Measurements from ENCODE around the gene ARHGAP36. TPM values are rescaled to one million over a fixed set of nuclear protein-coding genes. Genes with fewer than 3 reads are reported as not detected.

The ARHGAP36 gene
- total and polyA plus RNA-seq, 9 of the 15 experiments (the other 6 are each of a cell fraction or from before 2014, with no cell fraction given), result not detected

DNA sequence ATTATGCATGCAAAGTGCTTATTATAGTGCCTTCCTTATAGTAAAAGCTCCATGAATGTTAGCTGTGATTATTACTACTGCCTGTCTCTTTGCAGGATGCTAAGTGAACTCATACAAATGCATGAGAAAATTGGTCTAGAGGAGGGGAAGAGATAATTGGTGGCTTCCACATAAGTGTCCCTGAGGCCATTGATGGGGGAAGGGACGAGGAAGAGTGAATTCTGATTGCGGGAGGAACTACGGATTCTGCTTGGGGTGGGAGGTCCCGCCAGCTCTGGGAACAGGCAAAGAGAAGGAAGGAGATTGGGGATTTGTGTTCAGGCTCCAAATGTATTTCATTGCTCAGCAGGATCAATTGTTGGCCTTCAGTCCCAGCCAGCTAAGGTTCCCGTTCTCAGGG lies 11.6 kb upstream of the ARHGAP36 start:
- H3K9me1 ChIP-seq (ENCODE audit: control insufficient read depth, insufficient read depth, low read length), result no peaks in the 10 kb centered on the region
- WGBS (ENCODE audit: insufficient coverage, low coverage, missing lambda C conversion rate), result 0% methylated on average over 2 of the region's 5 CpGs
- ChIA-PET CTCF (ENCODE audit: low intra/inter-chr PET ratio) (no interaction called here), POLR2A (no interaction called here)
- DNase-seq (ENCODE audit: extremely low read depth in 1 of 4, low spot score in 3 of 4), result no peak
- no peak for FAIRE-seq
- no peak overlapping the region for H3K4me3 ChIP-seq
- H3K4me1 ChIP-seq (replicated peaks in 1 of 2; ENCODE audit: control insufficient read depth in 2 of 2, insufficient read depth in 2 of 2, low read length in 2 of 2), result no peaks in the 10 kb centered on the region
- no peak for ATAC-seq
- in situ Hi-C loops (cut with MboI), result no loop called here
- intact Hi-C loops (cut with micrococcal nuclease), result no loop called here
- H3K27me3 ChIP-seq (ENCODE audit: control insufficient read depth in 2 of 2, insufficient read depth in 2 of 2, low read length in 2 of 2), result peaks cover 9 to 32% of the 10 kb centered on the region in 2 experiments; a peak in 4 of 5 replicates
- H3K36me3 ChIP-seq (ENCODE audit: control insufficient read depth, insufficient read depth, low read length), result no peaks in the 10 kb centered on the region
- H3K9ac ChIP-seq (ENCODE audit: insufficient read depth in 1 of 2, low read depth in 2 of 2, low read length in 2 of 2), result no peak overlapping the region
- no peaks in the 10 kb centered on the region for H3K79me2 ChIP-seq (ENCODE audit: control insufficient read depth, insufficient read depth, low read length)
- no peaks in the 10 kb centered on the region for H4K20me1 ChIP-seq (replicated peaks; ENCODE audit: control insufficient read depth, insufficient read depth, low read length)
- no peak overlapping the region for H3K4me2 ChIP-seq (ENCODE audit: insufficient read depth, low read length)
- no peaks in the 10 kb centered on the region for H3K9me3 ChIP-seq (replicated peaks; ENCODE audit: control insufficient read depth, insufficient read depth, low read depth, low read length)
- no peak overlapping the region for H2AFZ ChIP-seq (ENCODE audit: low read depth, low read length)
- BruUV-seq (replicated peaks), result no TSS peak
- no peak overlapping the region for H3K27ac ChIP-seq (ENCODE audit: extremely low read depth, low read depth, low read length)
- TF ChIP-seq PHF21A (IDR thresholded peaks at IDR 0.05; ENCODE audit: borderline replicate concordance, low read depth) (no peak), CBX2 (IDR thresholded peaks at IDR 0.05; ENCODE audit: insufficient read depth, low read length, poor library complexity, severe bottlenecking) (no peak), HDAC1 (IDR thresholded peaks at IDR 0.05) (no peak), ZNF551 (CRISPR knock-in tag; IDR thresholded peaks at IDR 0.05) (no peak), KAT2B (IDR thresholded peaks at IDR 0.05; ENCODE audit: low read depth, low read length) (no peak), EZH2 (IDR thresholded peaks at IDR 0.05; ENCODE audit: borderline replicate concordance, low read depth, low read length) (no peak), HMG20A (CRISPR knock-in tag; conservative IDR thresholded peaks at IDR 0.05) (no peak), GATAD2B (IDR thresholded peaks at IDR 0.05; ENCODE audit: borderline replicate concordance) (no peak), NELFE (IDR thresholded peaks at IDR 0.05; ENCODE audit: insufficient read depth, insufficient read length) (no peak), ZNF699 (CRISPR knock-in tag; IDR thresholded peaks at IDR 0.05; ENCODE audit: insufficient replicate concordance) (no peak), ZC3H4 (CRISPR knock-in tag; IDR thresholded peaks at IDR 0.05; ENCODE audit: borderline replicate concordance) (no peak), ZNF124 (CRISPR knock-in tag; IDR thresholded peaks at IDR 0.05) (no peak), POLR3G (IDR thresholded peaks at IDR 0.05; ENCODE audit: extremely low read depth, insufficient read length, insufficient replicate concordance) (no peak), ZNF3 (CRISPR knock-in tag; IDR thresholded peaks at IDR 0.05) (no peak)
- TF ChIP-seq, protein P1, sequence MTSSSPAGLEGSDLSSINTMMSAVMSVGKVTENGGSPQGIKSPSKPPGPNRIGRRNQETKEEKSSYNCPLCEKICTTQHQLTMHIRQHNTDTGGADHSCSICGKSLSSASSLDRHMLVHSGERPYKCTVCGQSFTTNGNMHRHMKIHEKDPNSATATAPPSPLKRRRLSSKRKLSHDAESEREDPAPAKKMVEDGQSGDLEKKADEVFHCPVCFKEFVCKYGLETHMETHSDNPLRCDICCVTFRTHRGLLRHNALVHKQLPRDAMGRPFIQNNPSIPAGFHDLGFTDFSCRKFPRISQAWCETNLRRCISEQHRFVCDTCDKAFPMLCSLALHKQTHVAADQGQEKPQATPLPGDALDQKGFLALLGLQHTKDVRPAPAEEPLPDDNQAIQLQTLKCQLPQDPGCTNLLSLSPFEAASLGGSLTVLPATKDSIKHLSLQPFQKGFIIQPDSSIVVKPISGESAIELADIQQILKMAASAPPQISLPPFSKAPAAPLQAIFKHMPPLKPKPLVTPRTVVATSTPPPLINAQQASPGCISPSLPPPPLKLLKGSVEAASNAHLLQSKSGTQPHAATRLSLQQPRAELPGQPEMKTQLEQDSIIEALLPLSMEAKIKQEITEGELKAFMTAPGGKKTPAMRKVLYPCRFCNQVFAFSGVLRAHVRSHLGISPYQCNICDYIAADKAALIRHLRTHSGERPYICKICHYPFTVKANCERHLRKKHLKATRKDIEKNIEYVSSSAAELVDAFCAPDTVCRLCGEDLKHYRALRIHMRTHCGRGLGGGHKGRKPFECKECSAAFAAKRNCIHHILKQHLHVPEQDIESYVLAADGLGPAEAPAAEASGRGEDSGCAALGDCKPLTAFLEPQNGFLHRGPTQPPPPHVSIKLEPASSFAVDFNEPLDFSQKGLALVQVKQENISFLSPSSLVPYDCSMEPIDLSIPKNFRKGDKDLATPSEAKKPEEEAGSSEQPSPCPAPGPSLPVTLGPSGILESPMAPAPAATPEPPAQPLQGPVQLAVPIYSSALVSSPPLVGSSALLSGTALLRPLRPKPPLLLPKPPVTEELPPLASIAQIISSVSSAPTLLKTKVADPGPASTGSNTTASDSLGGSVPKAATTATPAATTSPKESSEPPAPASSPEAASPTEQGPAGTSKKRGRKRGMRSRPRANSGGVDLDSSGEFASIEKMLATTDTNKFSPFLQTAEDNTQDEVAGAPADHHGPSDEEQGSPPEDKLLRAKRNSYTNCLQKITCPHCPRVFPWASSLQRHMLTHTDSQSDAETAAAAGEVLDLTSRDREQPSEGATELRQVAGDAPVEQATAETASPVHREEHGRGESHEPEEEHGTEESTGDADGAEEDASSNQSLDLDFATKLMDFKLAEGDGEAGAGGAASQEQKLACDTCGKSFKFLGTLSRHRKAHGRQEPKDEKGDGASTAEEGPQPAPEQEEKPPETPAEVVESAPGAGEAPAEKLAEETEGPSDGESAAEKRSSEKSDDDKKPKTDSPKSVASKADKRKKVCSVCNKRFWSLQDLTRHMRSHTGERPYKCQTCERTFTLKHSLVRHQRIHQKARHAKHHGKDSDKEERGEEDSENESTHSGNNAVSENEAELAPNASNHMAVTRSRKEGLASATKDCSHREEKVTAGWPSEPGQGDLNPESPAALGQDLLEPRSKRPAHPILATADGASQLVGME (CRISPR knock-in tag; IDR thresholded peaks at IDR 0.05), result no peak
- TF ChIP-seq, protein P2, sequence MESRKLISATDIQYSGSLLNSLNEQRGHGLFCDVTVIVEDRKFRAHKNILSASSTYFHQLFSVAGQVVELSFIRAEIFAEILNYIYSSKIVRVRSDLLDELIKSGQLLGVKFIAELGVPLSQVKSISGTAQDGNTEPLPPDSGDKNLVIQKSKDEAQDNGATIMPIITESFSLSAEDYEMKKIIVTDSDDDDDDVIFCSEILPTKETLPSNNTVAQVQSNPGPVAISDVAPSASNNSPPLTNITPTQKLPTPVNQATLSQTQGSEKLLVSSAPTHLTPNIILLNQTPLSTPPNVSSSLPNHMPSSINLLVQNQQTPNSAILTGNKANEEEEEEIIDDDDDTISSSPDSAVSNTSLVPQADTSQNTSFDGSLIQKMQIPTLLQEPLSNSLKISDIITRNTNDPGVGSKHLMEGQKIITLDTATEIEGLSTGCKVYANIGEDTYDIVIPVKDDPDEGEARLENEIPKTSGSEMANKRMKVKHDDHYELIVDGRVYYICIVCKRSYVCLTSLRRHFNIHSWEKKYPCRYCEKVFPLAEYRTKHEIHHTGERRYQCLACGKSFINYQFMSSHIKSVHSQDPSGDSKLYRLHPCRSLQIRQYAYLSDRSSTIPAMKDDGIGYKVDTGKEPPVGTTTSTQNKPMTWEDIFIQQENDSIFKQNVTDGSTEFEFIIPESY (CRISPR knock-in tag; IDR thresholded peaks at IDR 0.05), result no peak

All from K562 (cell line).